ENCODE results near the gene PCDH12. TPM values are rescaled to one million over a fixed set of nuclear protein-coding genes. Genes with fewer than 3 reads are reported as not detected.

Gene PCDH12
- total and polyA plus RNA-seq, 10 of the 15 experiments (the other 5 are each of a cell fraction or from before 2014, with no cell fraction given): 0.01 to 0.14 (median 0.06) TPM; not detected in 4

DNA sequence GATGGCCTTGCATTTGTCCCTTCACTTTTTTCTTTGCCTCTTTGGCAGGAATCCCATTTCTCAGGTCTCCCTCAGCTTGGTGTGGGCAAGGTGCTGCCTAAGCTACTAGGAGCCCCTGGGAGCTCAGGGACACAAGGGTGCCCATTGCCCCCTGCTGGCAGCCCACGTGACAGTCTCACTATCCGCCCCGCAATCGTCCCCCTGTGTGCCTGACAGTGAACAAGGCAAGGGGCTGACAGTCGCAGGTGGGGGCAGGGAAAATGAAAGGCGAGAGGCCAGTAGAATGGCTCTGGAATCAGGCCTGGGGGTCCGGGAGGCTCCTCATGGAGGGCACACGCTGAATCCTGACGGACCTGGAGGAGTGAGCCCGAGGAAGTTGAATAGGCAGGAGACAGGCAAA is 2.0 kb upstream of the PCDH12 start:
- Histone ChIP-seq H4K20me1 (ENCODE audit: control insufficient read depth, insufficient read depth) (no peaks in the 10 kb centered on the region), H2AFZ (ENCODE audit: control insufficient read depth, low read depth, low read length) (no peak overlapping the region), H3K9ac (ENCODE audit: control insufficient read depth, insufficient read depth, low read length) (no peak overlapping the region), H3K4me3 (no peak overlapping the region), H3K79me2 (ENCODE audit: control insufficient read depth, insufficient read depth, low read length) (no peaks in the 10 kb centered on the region), H3K9me3 (replicated peaks; ENCODE audit: control insufficient read depth, insufficient read depth, low read length) (no peaks in the 10 kb centered on the region), H3K4me1 (ENCODE audit: control insufficient read depth, insufficient read depth, low read length) (peaks cover 3% of the 10 kb centered on the region; the same call in 1 of the 2 replicates), H3K27ac (ENCODE audit: control insufficient read depth, insufficient read depth) (no peak overlapping the region), H3K27me3 (replicated peaks in 1 of 2; ENCODE audit: control insufficient read depth in 2 of 2, insufficient read depth in 2 of 2, low read length in 1 of 2) (no peaks in the 10 kb centered on the region), H3K4me2 (ENCODE audit: control insufficient read depth, insufficient read depth) (no peak overlapping the region), H3K36me3 (ENCODE audit: control insufficient read depth in 2 of 2, insufficient read depth in 2 of 2, low read length in 1 of 2) (no peaks in the 10 kb centered on the region)
- in situ Hi-C loops (cut with MboI) (no loop called here), intact Hi-C loops (cut with micrococcal nuclease; ENCODE audit: unreplicated experiment) (loop anchor here (1.0 to 10.0 kb wide), 5 partner anchors 71 to 365 kb away; no protein-coding TSS in a partner anchor)
- ChIA-PET RAD21 (ENCODE audit: unreplicated experiment) (interaction anchor here (0.9 to 3.8 kb wide), 16 partner anchors 10 to 323 kb away, joined by 3 to 57 read pairs (median 5); partner anchors contain the start of genes HDAC3, PCDH1, RELL2 and RNF14), SMC1A (ENCODE audit: uncharacterized antibody, unreplicated experiment) (interaction anchor here (1.0 to 3.9 kb wide), 21 partner anchors 9 to 340 kb away, joined by 3 to 46 read pairs (median 5); partner anchors contain the start of genes DELE1, PCDH1 and RNF14), CTCF (interaction anchor here (0.6 to 5.2 kb wide), 49 partner anchors 9 to 547 kb away, joined by 3 to 101 read pairs (median 6); partner anchors contain the start of genes DELE1, GNPDA1, HDAC3 and PCDH1), POLR2A (interaction anchor here (1.5 to 1.7 kb wide), 3 partner anchors 10 to 268 kb away, joined by 4 to 21 read pairs (median 10); partner anchors contain the start of genes DELE1 and RNF14)
- TF ChIP-seq, protein P1, sequence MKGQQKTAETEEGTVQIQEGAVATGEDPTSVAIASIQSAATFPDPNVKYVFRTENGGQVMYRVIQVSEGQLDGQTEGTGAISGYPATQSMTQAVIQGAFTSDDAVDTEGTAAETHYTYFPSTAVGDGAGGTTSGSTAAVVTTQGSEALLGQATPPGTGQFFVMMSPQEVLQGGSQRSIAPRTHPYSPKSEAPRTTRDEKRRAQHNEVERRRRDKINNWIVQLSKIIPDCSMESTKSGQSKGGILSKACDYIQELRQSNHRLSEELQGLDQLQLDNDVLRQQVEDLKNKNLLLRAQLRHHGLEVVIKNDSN (IDR thresholded peaks at IDR 0.05; ENCODE audit: borderline replicate concordance, extremely low read length, insufficient read depth, low read depth, low read length): peak; percentile 38
- TF ChIP-seq, protein P2, sequence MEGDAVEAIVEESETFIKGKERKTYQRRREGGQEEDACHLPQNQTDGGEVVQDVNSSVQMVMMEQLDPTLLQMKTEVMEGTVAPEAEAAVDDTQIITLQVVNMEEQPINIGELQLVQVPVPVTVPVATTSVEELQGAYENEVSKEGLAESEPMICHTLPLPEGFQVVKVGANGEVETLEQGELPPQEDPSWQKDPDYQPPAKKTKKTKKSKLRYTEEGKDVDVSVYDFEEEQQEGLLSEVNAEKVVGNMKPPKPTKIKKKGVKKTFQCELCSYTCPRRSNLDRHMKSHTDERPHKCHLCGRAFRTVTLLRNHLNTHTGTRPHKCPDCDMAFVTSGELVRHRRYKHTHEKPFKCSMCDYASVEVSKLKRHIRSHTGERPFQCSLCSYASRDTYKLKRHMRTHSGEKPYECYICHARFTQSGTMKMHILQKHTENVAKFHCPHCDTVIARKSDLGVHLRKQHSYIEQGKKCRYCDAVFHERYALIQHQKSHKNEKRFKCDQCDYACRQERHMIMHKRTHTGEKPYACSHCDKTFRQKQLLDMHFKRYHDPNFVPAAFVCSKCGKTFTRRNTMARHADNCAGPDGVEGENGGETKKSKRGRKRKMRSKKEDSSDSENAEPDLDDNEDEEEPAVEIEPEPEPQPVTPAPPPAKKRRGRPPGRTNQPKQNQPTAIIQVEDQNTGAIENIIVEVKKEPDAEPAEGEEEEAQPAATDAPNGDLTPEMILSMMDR (IDR thresholded peaks at IDR 0.05 in 2 of 3, conservative IDR thresholded peaks at IDR 0.05 in 1 of 3; ENCODE audit: control insufficient read depth in 2 of 3, extremely low read depth in 1 of 3, insufficient read depth in 1 of 3, low read depth in 3 of 3, low read length in 3 of 3): peak; percentile 10 to 38 (median 32); a peak in 4 of 6 replicates
- no peak for TF ChIP-seq SKIL (IDR thresholded peaks at IDR 0.05; ENCODE audit: low read depth, poor library complexity, severe bottlenecking)
- no peak for TF ChIP-seq HCFC1 (IDR thresholded peaks at IDR 0.05; ENCODE audit: low read length)
- FAIRE-seq (no peak), DNase-seq (ENCODE audit: low read depth, low spot score) (no peak), ATAC-seq (peak; percentile 50)
- WGBS (ENCODE audit: insufficient coverage, insufficient replicate concordance, low lambda C conversion rate, missing lambda C conversion rate): 69% methylated on average over 10 of the region's 10 CpGs
- BruUV-seq (replicated peaks): no TSS peak
